WI38 (cell line): Measurements from ENCODE around the gene CIRBP.

Experiments used
- H3K4me3 ChIP-seq: 2 replicates; pipeline ENCODE4 v1.5.1; 2011; ENCODE audit warnings: low read depth, mild to moderate bottlenecking, control low read depth, low read length
- TF ChIP-seq, protein P1 (sequence below): IDR thresholded peaks from 2 replicates; pipeline ENCODE4 v1.5.1; 2012; ENCODE audit warnings: low read depth, mild to moderate bottlenecking, control low read depth, low read length

The CIRBP gene

DNA sequence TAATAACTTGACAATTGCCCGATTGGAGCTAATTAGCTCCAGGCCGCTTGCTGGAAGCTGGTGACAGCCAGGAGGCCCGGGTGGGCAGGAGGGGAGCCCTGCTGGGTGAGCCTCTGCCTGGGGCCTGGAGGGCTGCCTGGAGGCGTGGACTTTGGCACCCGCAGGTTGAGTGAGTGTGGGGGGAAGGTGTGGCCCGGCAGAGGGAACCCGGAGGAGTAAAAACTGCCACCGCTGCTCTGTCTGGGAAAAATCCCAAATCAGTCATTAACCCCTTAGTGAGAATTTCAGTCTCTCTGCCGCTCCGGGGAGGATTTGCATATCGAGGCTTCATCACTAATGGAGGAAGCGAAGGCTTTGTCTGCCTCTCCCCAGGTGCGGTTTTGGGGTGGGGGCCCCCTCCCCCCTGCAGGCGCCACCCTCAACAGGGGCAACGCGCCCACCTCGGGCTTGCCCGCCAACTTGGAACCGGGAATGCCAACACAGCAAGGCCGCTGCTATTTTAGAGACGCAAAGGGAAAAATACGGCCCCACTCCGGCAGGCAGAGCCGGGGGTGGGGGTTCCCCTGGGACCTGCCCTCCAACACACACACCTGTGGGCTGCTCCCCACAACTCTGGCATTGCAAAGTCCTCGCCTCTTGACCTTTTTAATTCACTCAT lies 22.8 kb downstream of the CIRBP start:
- TF ChIP-seq, protein P1, sequence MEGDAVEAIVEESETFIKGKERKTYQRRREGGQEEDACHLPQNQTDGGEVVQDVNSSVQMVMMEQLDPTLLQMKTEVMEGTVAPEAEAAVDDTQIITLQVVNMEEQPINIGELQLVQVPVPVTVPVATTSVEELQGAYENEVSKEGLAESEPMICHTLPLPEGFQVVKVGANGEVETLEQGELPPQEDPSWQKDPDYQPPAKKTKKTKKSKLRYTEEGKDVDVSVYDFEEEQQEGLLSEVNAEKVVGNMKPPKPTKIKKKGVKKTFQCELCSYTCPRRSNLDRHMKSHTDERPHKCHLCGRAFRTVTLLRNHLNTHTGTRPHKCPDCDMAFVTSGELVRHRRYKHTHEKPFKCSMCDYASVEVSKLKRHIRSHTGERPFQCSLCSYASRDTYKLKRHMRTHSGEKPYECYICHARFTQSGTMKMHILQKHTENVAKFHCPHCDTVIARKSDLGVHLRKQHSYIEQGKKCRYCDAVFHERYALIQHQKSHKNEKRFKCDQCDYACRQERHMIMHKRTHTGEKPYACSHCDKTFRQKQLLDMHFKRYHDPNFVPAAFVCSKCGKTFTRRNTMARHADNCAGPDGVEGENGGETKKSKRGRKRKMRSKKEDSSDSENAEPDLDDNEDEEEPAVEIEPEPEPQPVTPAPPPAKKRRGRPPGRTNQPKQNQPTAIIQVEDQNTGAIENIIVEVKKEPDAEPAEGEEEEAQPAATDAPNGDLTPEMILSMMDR, result no peak
- H3K4me3 ChIP-seq, result no peak overlapping the region

DNA sequence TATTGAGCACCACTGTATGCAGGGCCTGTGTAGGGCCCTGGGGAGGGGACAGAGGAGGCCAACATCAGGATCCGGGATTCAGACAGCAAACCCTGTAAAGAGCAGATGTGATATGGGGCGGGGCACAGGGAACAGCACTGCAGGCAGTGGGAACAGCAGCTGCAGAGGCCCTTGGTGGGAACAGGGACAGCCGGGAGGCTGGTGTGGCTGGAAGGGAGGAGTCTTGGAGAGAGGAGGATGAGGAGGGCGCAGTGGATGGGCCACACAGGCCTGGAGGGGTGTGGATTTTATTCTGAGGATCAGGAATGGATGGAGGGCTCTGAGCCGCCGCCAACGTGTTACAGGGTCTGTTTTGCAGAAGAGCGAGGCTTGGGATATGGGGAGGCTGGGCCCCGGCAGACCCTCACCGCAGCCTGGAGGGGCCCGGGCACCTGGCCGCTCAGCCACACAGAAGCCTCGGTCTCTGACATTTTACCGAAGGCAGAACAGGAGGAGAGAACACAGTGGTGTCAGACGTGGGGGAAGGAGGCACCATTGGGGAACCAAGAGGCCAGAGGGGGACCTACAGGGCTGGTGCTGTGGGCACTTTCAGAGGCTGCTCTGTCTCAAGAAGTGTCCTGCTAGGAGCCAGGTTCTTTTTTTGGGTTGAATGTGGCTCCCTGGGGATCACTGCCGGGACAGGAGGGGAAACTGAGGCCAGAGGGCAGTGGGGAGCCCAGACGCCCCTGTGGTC lies 23.5 kb downstream of the CIRBP start:
- no peak overlapping the region for H3K4me3 ChIP-seq
- TF ChIP-seq, protein P1, result no peak

DNA sequence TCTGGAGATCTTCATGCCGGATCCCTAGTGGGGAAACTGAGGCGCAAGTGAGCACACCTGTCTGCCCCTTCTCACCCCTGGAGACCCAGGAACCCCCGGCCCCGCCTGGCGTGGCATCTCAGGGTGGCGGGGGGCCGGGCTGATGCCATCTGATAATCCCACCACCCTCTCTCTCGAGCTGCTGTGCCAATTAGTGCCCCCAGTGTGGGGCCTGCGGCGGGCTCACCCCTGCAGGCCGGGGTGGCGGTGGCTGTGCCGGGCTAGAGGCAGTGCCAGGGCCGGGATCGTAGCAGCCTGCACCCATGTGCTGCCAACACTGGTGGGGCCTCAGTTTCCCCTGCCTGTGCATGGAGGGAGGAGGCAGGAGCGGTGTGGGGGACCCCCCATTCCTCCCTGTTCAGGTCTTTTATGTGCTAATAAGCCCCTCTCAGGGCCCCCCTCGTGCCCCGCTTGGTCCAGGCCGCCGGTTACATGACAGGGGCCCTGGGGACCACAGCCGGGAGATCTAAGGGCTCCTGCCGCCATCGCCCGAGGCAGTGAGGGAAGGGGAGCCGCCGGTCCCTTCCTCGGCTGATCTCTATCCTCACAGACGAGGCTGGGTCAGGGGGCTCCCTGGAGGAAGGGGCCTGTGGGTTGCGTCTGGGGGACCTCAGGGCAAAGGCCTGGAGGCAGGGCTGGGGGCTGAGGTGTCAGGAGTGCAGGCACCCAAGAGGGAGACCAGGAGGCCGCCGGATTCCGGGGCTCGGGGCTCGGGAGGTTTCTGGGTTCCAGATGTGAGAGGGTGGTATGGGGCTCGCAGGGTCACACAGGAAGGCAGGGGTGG lies 24.9 kb downstream of the CIRBP start:
- TF ChIP-seq, protein P1, result no peak
- H3K4me3 ChIP-seq, result no peak overlapping the region

DNA sequence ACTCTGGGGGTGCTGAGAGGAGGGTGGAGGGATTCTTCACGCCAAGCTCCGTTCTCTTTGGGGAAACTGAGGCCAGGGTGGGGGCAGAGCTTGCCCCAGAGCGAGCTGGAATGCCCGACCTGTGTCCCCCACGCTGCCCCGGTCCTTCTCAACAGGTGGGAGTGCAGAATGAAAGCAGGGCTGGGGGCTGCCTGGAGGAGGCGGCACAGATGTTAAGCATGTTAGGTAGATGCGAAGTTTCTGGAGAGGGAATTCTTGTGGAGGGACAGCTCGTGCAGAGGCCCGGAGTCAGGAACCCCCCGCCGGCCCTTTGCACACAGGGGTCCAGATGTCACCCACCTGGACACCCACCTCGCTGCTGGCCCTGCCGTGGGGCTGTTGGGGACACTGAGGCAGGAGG lies 25.6 kb downstream of the CIRBP start:
- H3K4me3 ChIP-seq, result no peak overlapping the region
- TF ChIP-seq, protein P1, result no peak

DNA sequence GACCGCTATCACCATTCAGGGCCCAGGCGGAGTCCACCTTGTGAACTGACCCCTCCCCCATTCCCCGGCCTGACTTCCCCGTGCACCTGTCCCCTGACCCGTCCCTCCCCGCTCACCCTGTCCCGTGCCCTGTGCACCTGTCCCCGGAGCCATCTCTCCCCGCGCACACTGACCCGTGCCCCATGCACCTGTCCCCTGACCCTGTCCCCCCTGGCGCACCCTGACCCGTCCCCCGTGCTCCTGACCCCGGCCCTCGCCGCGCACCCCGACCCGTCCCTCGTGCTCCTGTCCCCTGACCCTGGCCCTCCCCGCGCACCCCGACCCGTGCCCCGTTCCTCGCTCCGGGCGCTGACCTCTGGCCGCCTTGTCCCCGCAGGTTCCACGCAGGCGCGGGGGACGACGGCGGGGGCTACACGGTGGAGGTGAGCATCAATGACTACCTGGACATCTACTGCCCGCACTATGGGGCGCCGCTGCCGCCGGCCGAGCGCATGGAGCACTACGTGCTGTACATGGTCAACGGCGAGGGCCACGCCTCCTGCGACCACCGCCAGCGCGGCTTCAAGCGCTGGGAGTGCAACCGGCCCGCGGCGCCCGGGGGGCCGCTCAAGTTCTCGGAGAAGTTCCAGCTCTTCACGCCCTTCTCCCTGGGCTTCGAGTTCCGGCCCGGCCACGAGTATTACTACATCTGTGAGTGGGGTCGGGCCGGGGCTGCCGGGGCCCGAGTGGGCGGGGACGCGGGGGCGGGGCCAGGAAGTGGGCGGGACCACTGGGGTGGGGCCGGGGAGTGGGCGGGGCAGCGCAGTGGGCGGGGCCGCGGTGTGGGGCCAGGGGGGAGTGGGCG lies 26.3 kb downstream of the CIRBP start:
- no peak overlapping the region for H3K4me3 ChIP-seq
- TF ChIP-seq, protein P1, result no peak

DNA sequence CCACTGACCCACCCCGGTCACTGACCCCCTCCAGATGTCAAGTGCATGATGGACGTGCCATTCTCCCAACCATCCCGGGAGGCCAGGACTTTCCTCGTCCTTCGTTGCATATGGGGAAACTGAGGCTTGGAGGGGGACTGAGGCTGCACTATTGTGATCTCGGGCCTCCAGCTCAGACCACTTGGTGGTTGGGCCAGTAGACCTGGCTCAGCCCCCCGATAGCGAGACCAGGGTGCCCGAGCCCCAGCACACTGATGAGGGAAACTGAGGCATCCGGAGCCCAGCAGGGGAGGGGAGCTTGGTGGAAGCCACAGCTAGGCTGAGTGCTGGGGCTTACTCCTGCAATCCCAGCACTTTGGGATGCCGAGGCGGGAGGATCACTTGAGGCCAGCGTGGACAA lies 26.9 kb downstream of the CIRBP start:
- TF ChIP-seq, protein P1, result no peak
- no peak overlapping the region for H3K4me3 ChIP-seq
